ENCODE measurements around the gene IGFBP7.

GRCh38 chr4:57156242-57156990 lies 46.2 kb upstream of the IGFBP7 start:
- TF ChIP-seq EZH2 (IDR thresholded peaks at IDR 0.05; ENCODE audit: insufficient read depth, poor library complexity, severe bottlenecking): no peak
- TF ChIP-seq EZH2phosphoT487 (IDR thresholded peaks at IDR 0.05; ENCODE audit: insufficient read depth, low read depth): no peak
